Measurements from ENCODE around the gene TNS1.

GRCh38 chr2:218043701-218044109 lies 40.9 kb upstream of the TNS1 start:
- TF ChIP-seq SP1 (CRISPR knock-in tag; conservative IDR thresholded peaks at IDR 0.05) (no peak), CTCF (IDR thresholded peaks at IDR 0.05) (no peak), ZNF416 (CRISPR knock-in tag; IDR thresholded peaks at IDR 0.05) (no peak), PREB (CRISPR knock-in tag; IDR thresholded peaks at IDR 0.05; ENCODE audit: borderline replicate concordance) (no peak), MLX (CRISPR knock-in tag; IDR thresholded peaks at IDR 0.05) (no peak), KAT7 (CRISPR knock-in tag; IDR thresholded peaks at IDR 0.05; ENCODE audit: borderline replicate concordance) (no peak), USF2 (CRISPR knock-in tag; IDR thresholded peaks at IDR 0.05) (no peak), USF1 (CRISPR knock-in tag; IDR thresholded peaks at IDR 0.05) (no peak), ARID4B (CRISPR knock-in tag; IDR thresholded peaks at IDR 0.05; ENCODE audit: borderline replicate concordance) (no peak), NFE2L1 (CRISPR knock-in tag; IDR thresholded peaks at IDR 0.05) (no peak), TEAD1 (CRISPR knock-in tag; IDR thresholded peaks at IDR 0.05) (no peak), ZSCAN18 (CRISPR knock-in tag; IDR thresholded peaks at IDR 0.05) (no peak)

All from WTC11 (cell line).